ENCODE results near the gene HDAC4.

HDAC4 gene

GRCh38 chr2:239025096-239025801 lies 375.6 kb downstream of the HDAC4 start:
- TF ChIP-seq NFRKB (IDR thresholded peaks at IDR 0.05): no peak
- no peak for TF ChIP-seq LEF1 (IDR thresholded peaks at IDR 0.05; ENCODE audit: borderline replicate concordance)
- no peak for TF ChIP-seq BHLHE40 (IDR thresholded peaks at IDR 0.05; ENCODE audit: borderline replicate concordance)
- ChIA-PET POLR2A (no interaction called here), CTCF (no interaction called here)
- DNase-seq (ENCODE audit: extremely low spot score): no peak

GRCh38 chr2:239024226-239024625 lies 376.6 kb downstream of the HDAC4 start:
- ChIA-PET POLR2A (no interaction called here), CTCF (no interaction called here)
- TF ChIP-seq HDGF (IDR thresholded peaks at IDR 0.05; ENCODE audit: borderline replicate concordance) (no peak), ELF4 (IDR thresholded peaks at IDR 0.05) (no peak), LEF1 (IDR thresholded peaks at IDR 0.05; ENCODE audit: borderline replicate concordance) (no peak), SP1 (IDR thresholded peaks at IDR 0.05) (no peak), PKNOX1 (IDR thresholded peaks at IDR 0.05) (no peak), L3MBTL2 (conservative IDR thresholded peaks at IDR 0.05) (no peak), NFRKB (IDR thresholded peaks at IDR 0.05) (no peak), FOXM1 (IDR thresholded peaks at IDR 0.05; ENCODE audit: borderline replicate concordance) (no peak), BHLHE40 (IDR thresholded peaks at IDR 0.05; ENCODE audit: borderline replicate concordance) (no peak), CTBP1 (IDR thresholded peaks at IDR 0.05; ENCODE audit: borderline replicate concordance) (no peak), ARNT (IDR thresholded peaks at IDR 0.05) (no peak), FOXK2 (IDR thresholded peaks at IDR 0.05) (no peak)
- no peak for DNase-seq (ENCODE audit: extremely low spot score)

- ChIA-PET POLR2A (no interaction called here), CTCF (no interaction called here)
- no peak for TF ChIP-seq L3MBTL2 (conservative IDR thresholded peaks at IDR 0.05)
- TF ChIP-seq FOXK2 (IDR thresholded peaks at IDR 0.05): no peak
- no peak for TF ChIP-seq ZNF384 (IDR thresholded peaks at IDR 0.05)
- no peak for TF ChIP-seq CTBP1 (IDR thresholded peaks at IDR 0.05; ENCODE audit: borderline replicate concordance)
- TF ChIP-seq HDGF (IDR thresholded peaks at IDR 0.05; ENCODE audit: borderline replicate concordance): no peak
- no peak for TF ChIP-seq TARDBP (IDR thresholded peaks at IDR 0.05)
- TF ChIP-seq LEF1 (IDR thresholded peaks at IDR 0.05; ENCODE audit: borderline replicate concordance): no peak
- no peak for TF ChIP-seq SUZ12 (IDR thresholded peaks at IDR 0.05)
- no peak for TF ChIP-seq BHLHE40 (IDR thresholded peaks at IDR 0.05; ENCODE audit: borderline replicate concordance)
- TF ChIP-seq ARNT (IDR thresholded peaks at IDR 0.05): no peak
- no peak for TF ChIP-seq FOXM1 (IDR thresholded peaks at IDR 0.05; ENCODE audit: borderline replicate concordance)
- no peak for DNase-seq (ENCODE audit: extremely low spot score)
Measured at GRCh38 chr2:239022437-239023260, 378.2 kb downstream of the HDAC4 start.

GRCh38 chr2:239021651-239022436 lies 379.0 kb downstream of the HDAC4 start:
- DNase-seq (ENCODE audit: extremely low spot score): no peak
- ChIA-PET CTCF (no interaction called here), POLR2A (no interaction called here)
- TF ChIP-seq FOXA1 (IDR thresholded peaks at IDR 0.05) (no peak), L3MBTL2 (conservative IDR thresholded peaks at IDR 0.05) (no peak), FOXM1 (IDR thresholded peaks at IDR 0.05; ENCODE audit: borderline replicate concordance) (no peak), ELF4 (IDR thresholded peaks at IDR 0.05) (no peak), HDGF (IDR thresholded peaks at IDR 0.05; ENCODE audit: borderline replicate concordance) (no peak), ZNF384 (IDR thresholded peaks at IDR 0.05) (no peak), NFRKB (IDR thresholded peaks at IDR 0.05) (no peak), FOXK2 (IDR thresholded peaks at IDR 0.05) (no peak), ARNT (IDR thresholded peaks at IDR 0.05) (no peak), LEF1 (IDR thresholded peaks at IDR 0.05; ENCODE audit: borderline replicate concordance) (no peak), PKNOX1 (IDR thresholded peaks at IDR 0.05) (no peak), CTBP1 (IDR thresholded peaks at IDR 0.05; ENCODE audit: borderline replicate concordance) (no peak), TARDBP (IDR thresholded peaks at IDR 0.05) (no peak), SUZ12 (IDR thresholded peaks at IDR 0.05) (no peak), SP1 (IDR thresholded peaks at IDR 0.05) (no peak), BHLHE40 (IDR thresholded peaks at IDR 0.05; ENCODE audit: borderline replicate concordance) (no peak)

GRCh38 chr2:239021224-239021623 lies 379.6 kb downstream of the HDAC4 start:
- POLR2A ChIA-PET: no interaction called here
- TF ChIP-seq ZNF384 (IDR thresholded peaks at IDR 0.05) (no peak), FOXM1 (IDR thresholded peaks at IDR 0.05; ENCODE audit: borderline replicate concordance) (no peak), L3MBTL2 (conservative IDR thresholded peaks at IDR 0.05) (no peak), FOXA1 (IDR thresholded peaks at IDR 0.05) (no peak), LEF1 (IDR thresholded peaks at IDR 0.05; ENCODE audit: borderline replicate concordance) (no peak), NFRKB (IDR thresholded peaks at IDR 0.05) (no peak), FOXK2 (IDR thresholded peaks at IDR 0.05) (no peak), CTBP1 (IDR thresholded peaks at IDR 0.05; ENCODE audit: borderline replicate concordance) (no peak), PKNOX1 (IDR thresholded peaks at IDR 0.05) (no peak), BHLHE40 (IDR thresholded peaks at IDR 0.05; ENCODE audit: borderline replicate concordance) (no peak), ARNT (IDR thresholded peaks at IDR 0.05) (no peak), ELF4 (IDR thresholded peaks at IDR 0.05) (no peak), SP1 (IDR thresholded peaks at IDR 0.05) (no peak), HDGF (IDR thresholded peaks at IDR 0.05; ENCODE audit: borderline replicate concordance) (no peak), TARDBP (IDR thresholded peaks at IDR 0.05) (no peak), SUZ12 (IDR thresholded peaks at IDR 0.05) (no peak)
- CTCF ChIA-PET: no interaction called here
- no peak for DNase-seq (ENCODE audit: extremely low spot score)

Data from HEK293T (cell line).